H9 (cell line): Measurements from ENCODE around the gene RPL5. TPM values are rescaled to one million over a fixed set of nuclear protein-coding genes. Genes with fewer than 3 reads are reported as not detected.

ENCODE experiments used
- DNase-seq: peaks from one replicate; pipeline ENCODE4 v3.0.0-alpha.2; 2017
- H2AFZ ChIP-seq: one replicate; pipeline ENCODE4 v1.6.1; 2013; ENCODE audit warnings: mild to moderate bottlenecking, low read length, control low read depth, moderate library complexity
- H2AK5ac ChIP-seq: 2 replicates; pipeline ENCODE4 v1.6.1; 2013; ENCODE audit warnings: low read length, control low read depth, mixed read lengths; ENCODE audit not compliant: insufficient read length
- H2BK120ac ChIP-seq: one replicate; pipeline ENCODE4 v1.6.1; 2013; ENCODE audit warnings: low read depth, mild to moderate bottlenecking, low read length, control low read depth, inconsistent platforms; ENCODE audit not compliant: poor library complexity, severe bottlenecking
- H2BK12ac ChIP-seq: 2 replicates; pipeline ENCODE4 v1.6.1; 2013; ENCODE audit warnings: low read length, control low read depth, mixed read lengths, low read depth; ENCODE audit not compliant: insufficient read length
- H2BK15ac ChIP-seq: 2 replicates; pipeline ENCODE4 v1.6.1; 2013; ENCODE audit warnings: low read depth, low read length, control low read depth
- H2BK20ac ChIP-seq: one replicate; pipeline ENCODE4 v1.6.1; 2013; ENCODE audit warnings: low read depth, mild to moderate bottlenecking, low read length, control low read depth, inconsistent platforms; ENCODE audit not compliant: poor library complexity, severe bottlenecking
- H2BK5ac ChIP-seq: 2 replicates; pipeline ENCODE4 v1.6.1; 2013; ENCODE audit warnings: low read length, control low read depth, mixed read lengths; ENCODE audit not compliant: insufficient read length
- H3K14ac ChIP-seq: 2 replicates; pipeline ENCODE4 v1.6.1; 2013; ENCODE audit warnings: low read length, control low read depth; ENCODE audit not compliant: insufficient read depth
- H3K18ac ChIP-seq: 2 replicates; pipeline ENCODE4 v1.6.1; 2013; ENCODE audit warnings: low read depth, mild to moderate bottlenecking, mixed read lengths, low read length, control low read depth; ENCODE audit not compliant: insufficient read length
- H3K23ac ChIP-seq: 2 replicates; pipeline ENCODE4 v1.6.1; 2013; ENCODE audit warnings: low read length, control low read depth, mixed read lengths, low read depth; ENCODE audit not compliant: insufficient read length
- H3K23me2 ChIP-seq: 2 replicates; pipeline ENCODE4 v1.6.1; 2013; ENCODE audit warnings: low read depth, mild to moderate bottlenecking, mixed read lengths, low read length, control low read depth; ENCODE audit not compliant: insufficient read length, poor library complexity, severe bottlenecking
- H3K27ac ChIP-seq: 2 replicates; pipeline ENCODE4 v1.5.1; 2013; ENCODE audit warnings: low read length, control low read depth, mixed read lengths, low read depth; ENCODE audit not compliant: insufficient read length
- H3K27me3 ChIP-seq: 2 replicates; pipeline ENCODE4 v1.6.1; 2013; ENCODE audit warnings: low read length, control low read depth, inconsistent platforms; ENCODE audit not compliant: insufficient read depth
- H3K4ac ChIP-seq: 2 replicates; pipeline ENCODE4 v1.6.1; 2013; ENCODE audit warnings: low read depth, mild to moderate bottlenecking, control low read depth, inconsistent platforms, low read length, moderate library complexity
- H3K4me1 ChIP-seq: 2 replicates; pipeline ENCODE4 v1.6.1; 2013; ENCODE audit warnings: low read length, control low read depth, inconsistent platforms; ENCODE audit not compliant: insufficient read depth
- H3K4me2 ChIP-seq: 2 replicates; pipeline ENCODE4 v1.6.1; 2013; ENCODE audit warnings: low read length, control low read depth, mixed read lengths; ENCODE audit not compliant: insufficient read length, insufficient read depth
- H3K56ac ChIP-seq: 2 replicates; pipeline ENCODE4 v1.6.1; 2013; ENCODE audit warnings: low read depth, mild to moderate bottlenecking, mixed read lengths, low read length, control low read depth; ENCODE audit not compliant: insufficient read length
- H3K79me1 ChIP-seq: 2 replicates; pipeline ENCODE4 v1.6.1; 2013; ENCODE audit warnings: low read depth, mild to moderate bottlenecking, moderate library complexity, low read length, control low read depth, inconsistent platforms; ENCODE audit not compliant: insufficient read depth, poor library complexity, severe bottlenecking
- H3K79me2 ChIP-seq: 2 replicates; pipeline ENCODE4 v1.6.1; 2013; ENCODE audit warnings: low read length, control low read depth, inconsistent platforms; ENCODE audit not compliant: insufficient read depth
- H3K9ac ChIP-seq: 2 replicates; pipeline ENCODE4 v1.6.1; 2013; ENCODE audit warnings: low read length, control low read depth, mixed read lengths; ENCODE audit not compliant: insufficient read length; ENCODE audit errors: extremely low read depth
- H3K9me3 ChIP-seq: one replicate; pipeline ENCODE4 v1.6.1; 2013; ENCODE audit warnings: low read depth, low read length, inconsistent platforms; ENCODE audit not compliant: control insufficient read depth
- H3T11ph ChIP-seq: one replicate; pipeline ENCODE4 v1.6.1; 2013; ENCODE audit warnings: mild to moderate bottlenecking, low read length, control low read depth, inconsistent platforms
- H4K20me1 ChIP-seq: one replicate; pipeline ENCODE4 v1.6.1; 2013; ENCODE audit not compliant: control insufficient read depth, insufficient read length, insufficient read depth
- H4K5ac ChIP-seq: 2 replicates; pipeline ENCODE4 v1.6.1; 2013; ENCODE audit warnings: low read depth, mild to moderate bottlenecking, mixed read lengths, low read length, control low read depth; ENCODE audit not compliant: insufficient read length
- H4K8ac ChIP-seq: replicated peaks from 2 replicates; pipeline ENCODE4 v1.6.1; 2013; ENCODE audit warnings: low read length, control low read depth, mixed read lengths, low read depth; ENCODE audit not compliant: insufficient read length
- H4K91ac ChIP-seq: 2 replicates; pipeline ENCODE4 v1.6.1; 2013; ENCODE audit warnings: low read depth, mild to moderate bottlenecking, moderate library complexity, mixed read lengths, low read length, control low read depth; ENCODE audit not compliant: insufficient read length
- H3K27ac Mint-ChIP-seq, 3 experiments: 2 replicates in 2 of 3; 3 replicates in 1 of 3; pipeline ENCODE4 v1.8.0; 2020 to 2021; ENCODE audit warnings: mixed read lengths in 3 of 3, mild to moderate bottlenecking in 1 of 3, moderate library complexity in 1 of 3
- H3K27me3 Mint-ChIP-seq: 2 replicates; pipeline ENCODE4 v1.8.0; 2021; ENCODE audit warnings: low read depth, mild to moderate bottlenecking, moderate library complexity, mixed read lengths
- H3K36me3 Mint-ChIP-seq, 3 experiments: 2 replicates in 2 of 3; 3 replicates in 1 of 3; pipeline ENCODE4 v1.8.0; 2020 to 2021; ENCODE audit warnings: low read depth in 3 of 3, mixed read lengths in 3 of 3; ENCODE audit not compliant: insufficient read depth in 1 of 3
- H3K4me1 Mint-ChIP-seq, 2 experiments: 2 replicates each; pipeline ENCODE4 v1.8.0; 2020; ENCODE audit warnings: mixed read lengths in 2 of 2
- H3K4me3 Mint-ChIP-seq, 2 experiments: 2 replicates in 1 of 2; 3 replicates in 1 of 2; pipeline ENCODE4 v1.8.0; 2020 to 2021; ENCODE audit warnings: mild to moderate bottlenecking in 2 of 2, mixed read lengths in 2 of 2, moderate library complexity in 1 of 2
- H3K9me3 Mint-ChIP-seq, 2 experiments: 2 replicates in 1 of 2; 3 replicates in 1 of 2; pipeline ENCODE4 v1.8.0; 2020; ENCODE audit warnings: mild to moderate bottlenecking in 2 of 2, mixed read lengths in 2 of 2, moderate library complexity in 1 of 2
- CTCF ChIP-seq: fragments of 200-600 bp; sonication (generic); conservative IDR thresholded peaks from 3 replicates; pipeline ENCODE4 v1.8.0; 2021; ENCODE audit warnings: antibody characterized with exemption, mild to moderate bottlenecking
- WGBS: extraction: QIAGEN DNeasy Blood & Tissue Kit; methylation state at CpG from one replicate; pipeline ENCODE4 v1.1.7; 2013; ENCODE audit warnings: missing lambda C conversion rate, low lambda C conversion rate, mixed read lengths; ENCODE audit not compliant: insufficient read length; ENCODE audit errors: extremely low coverage; 5-methylcytosine and 5-hydroxymethylcytosine counted together
- total RNA-seq: library from RNA; stranded (reverse); gene quantifications from 2 replicates; pipeline ENCODE4 v1.2.1, GENCODE V29; 2021

Gene RPL5
- total RNA-seq, 1 experiment from 2014 or later: 1,608 TPM

- H3T11ph ChIP-seq: no peak overlapping the region
- Mint-ChIP-seq H3K9me3 (no peaks in the 10 kb centered on the region; a peak in 1 of 5 replicates), H3K36me3 (no peaks in the 10 kb centered on the region; a peak in 2 of 7 replicates), H3K27me3 (no peaks in the 10 kb centered on the region), H3K4me1 (no peaks in the 10 kb centered on the region), H3K4me3 (no peak overlapping the region), H3K27ac (no peak overlapping the region)
- no peak overlapping the region for H3K14ac ChIP-seq
- no peaks in the 10 kb centered on the region for H3K23me2 ChIP-seq
- no peak overlapping the region for H2BK12ac ChIP-seq
- no peak overlapping the region for H3K23ac ChIP-seq
- no peaks in the 10 kb centered on the region for H3K27me3 ChIP-seq
- H3K79me1 ChIP-seq: no peaks in the 10 kb centered on the region
- H4K20me1 ChIP-seq: no peaks in the 10 kb centered on the region
- no peak overlapping the region for H4K91ac ChIP-seq
- no peak overlapping the region for H2BK120ac ChIP-seq
- H3K4me1 ChIP-seq: no peaks in the 10 kb centered on the region
- no peak overlapping the region for H4K8ac ChIP-seq
- H2AFZ ChIP-seq: no peak overlapping the region
- no peak overlapping the region for H2BK20ac ChIP-seq
- H2BK15ac ChIP-seq: no peak overlapping the region
- H3K4me2 ChIP-seq: no peak overlapping the region
- H4K5ac ChIP-seq: no peak overlapping the region
- no peak overlapping the region for H3K18ac ChIP-seq
- WGBS: no CpG with 5 or more reads among the region's 2 CpGs
- no peak for DNase-seq
- no peak overlapping the region for H2BK5ac ChIP-seq
- H3K27ac ChIP-seq: no peak overlapping the region
- H2AK5ac ChIP-seq: no peak overlapping the region
- no peaks in the 10 kb centered on the region for H3K9me3 ChIP-seq
- no peak overlapping the region for H3K56ac ChIP-seq
- H3K79me2 ChIP-seq: no peaks in the 10 kb centered on the region
- TF ChIP-seq CTCF: no peak
- H3K4ac ChIP-seq: no peak overlapping the region
- no peak overlapping the region for H3K9ac ChIP-seq
These were observed 21.5 kb downstream of the RPL5 start for GRCh38 chr1:92853299-92853698.
